ENCODE results near the gene SPTBN5.
A peak's percentile ranks its signal among the peaks of the same experiment; 100 is the strongest.

Gene SPTBN5
- total RNA-seq = 37.5 to 48.2 reads per million in 2 donors

- no peak for DNase-seq
Measured at GRCh38 chr15:41893422-41894250, at the start of gene SPTBN5. Gene SPTBN5, minus strand, starts transcription at chr15:41894053. Its CDS starts 556 bp downstream, at chr15:41893497.

GRCh38 chr15:41942886-41943285 lies 49.0 kb upstream of the SPTBN5 start:
- no peak for DNase-seq

- DNase-seq = no peak
Measured at GRCh38 chr15:41941644-41942415, 48.0 kb upstream of the SPTBN5 start.

GRCh38 chr15:41940441-41940857 lies 46.6 kb upstream of the SPTBN5 start:
- DNase-seq = peak; percentile 57

- no peak for DNase-seq
Measured at GRCh38 chr15:41939986-41940385, 46.1 kb upstream of the SPTBN5 start.

- no peak for DNase-seq
Measured at GRCh38 chr15:41937568-41937923, 43.7 kb upstream of the SPTBN5 start.

GRCh38 chr15:41936649-41937567 lies 43.1 kb upstream of the SPTBN5 start:
- peak; percentile 15 for DNase-seq

GRCh38 chr15:41936155-41936554 lies 42.3 kb upstream of the SPTBN5 start:
- no peak for DNase-seq

GRCh38 chr15:41935566-41936020 lies 41.7 kb upstream of the SPTBN5 start:
- no peak for DNase-seq

- DNase-seq = peak; percentile 37
Measured at GRCh38 chr15:41934843-41935242, 41.0 kb upstream of the SPTBN5 start.

- no peak for DNase-seq
Measured at GRCh38 chr15:41933771-41934170, 39.9 kb upstream of the SPTBN5 start.

GRCh38 chr15:41933326-41933725 lies 39.5 kb upstream of the SPTBN5 start:
- no peak for DNase-seq

GRCh38 chr15:41932511-41933289 lies 38.8 kb upstream of the SPTBN5 start:
- no peak for DNase-seq

GRCh38 chr15:41932101-41932500 lies 38.2 kb upstream of the SPTBN5 start:
- DNase-seq = no peak

GRCh38 chr15:41930867-41931222 lies 37.0 kb upstream of the SPTBN5 start:
- DNase-seq = no peak

GRCh38 chr15:41930221-41930866 lies 36.5 kb upstream of the SPTBN5 start:
- DNase-seq = no peak

GRCh38 chr15:41928637-41929620 lies 35.1 kb upstream of the SPTBN5 start:
- DNase-seq = no peak

GRCh38 chr15:41928100-41928499 lies 34.2 kb upstream of the SPTBN5 start:
- no peak for DNase-seq

- DNase-seq = no peak
Measured at GRCh38 chr15:41927536-41927935, 33.7 kb upstream of the SPTBN5 start.
